Superior temporal gyrus (tissue), 1 donor: ENCODE data around the gene ARHGAP23.

ENCODE experiments used
- DNase-seq: peaks from one replicate; pipeline ENCODE4 v3.0.0-alpha.2; 2016; ENCODE audit errors: extremely low spot score

Gene ARHGAP23

GRCh38 chr17:38551121-38551520, 122.9 kb downstream of the ARHGAP23 start:
- DNase-seq: no peak

GRCh38 chr17:38552343-38552742, 124.1 kb downstream of the ARHGAP23 start:
- no peak for DNase-seq

- no peak for DNase-seq
These were observed 126.4 kb downstream of the ARHGAP23 start for GRCh38 chr17:38554430-38555350.

GRCh38 chr17:38556239-38556638, 128.0 kb downstream of the ARHGAP23 start:
- DNase-seq: no peak

- DNase-seq: no peak
These were observed 129.1 kb downstream of the ARHGAP23 start for GRCh38 chr17:38557396-38557795.

GRCh38 chr17:38557836-38558727, 129.8 kb downstream of the ARHGAP23 start:
- peak; percentile 96 for DNase-seq

- no peak for DNase-seq
These were observed 130.4 kb downstream of the ARHGAP23 start for GRCh38 chr17:38558728-38559050.

GRCh38 chr17:38559051-38559879, 131.0 kb downstream of the ARHGAP23 start:
- DNase-seq: no peak

- no peak for DNase-seq
These were observed 131.6 kb downstream of the ARHGAP23 start for GRCh38 chr17:38559880-38560230.

- no peak for DNase-seq
These were observed 132.4 kb downstream of the ARHGAP23 start for GRCh38 chr17:38560503-38561318.

- DNase-seq: no peak
These were observed 133.4 kb downstream of the ARHGAP23 start for GRCh38 chr17:38561416-38562214.
